Fibroblast of pulmonary artery (primary cell): ENCODE data around the gene MXRA8.

Experiments
- DNase-seq: peaks from one replicate; pipeline ENCODE4 v3.0.0-alpha.2; 2010; ENCODE audit warnings: low read depth
- H3K4me3 ChIP-seq: replicated peaks from 2 replicates; pipeline ENCODE4 v1.5.1; 2011; ENCODE audit warnings: low read depth, mild to moderate bottlenecking, control low read depth, low read length, moderate library complexity
- CTCF ChIP-seq: IDR thresholded peaks from 2 replicates; pipeline ENCODE4 v1.5.1; 2011; ENCODE audit warnings: mild to moderate bottlenecking, control low read depth, low read length, inconsistent platforms; ENCODE audit errors: missing control alignments

Gene MXRA8

GRCh38 chr1:1313500-1314236 is 44.7 kb downstream of the MXRA8 start:
- no peak overlapping the region for H3K4me3 ChIP-seq

GRCh38 chr1:1312450-1313314 is 45.7 kb downstream of the MXRA8 start:
- no peak for DNase-seq
- TF ChIP-seq CTCF, result no peak
- H3K4me3 ChIP-seq, result no peak overlapping the region

More at GRCh38 chr1:1313500-1314236, 44.7 kb downstream of the MXRA8 start:
- TF ChIP-seq CTCF, result no peak
- no peak for DNase-seq

DNA sequence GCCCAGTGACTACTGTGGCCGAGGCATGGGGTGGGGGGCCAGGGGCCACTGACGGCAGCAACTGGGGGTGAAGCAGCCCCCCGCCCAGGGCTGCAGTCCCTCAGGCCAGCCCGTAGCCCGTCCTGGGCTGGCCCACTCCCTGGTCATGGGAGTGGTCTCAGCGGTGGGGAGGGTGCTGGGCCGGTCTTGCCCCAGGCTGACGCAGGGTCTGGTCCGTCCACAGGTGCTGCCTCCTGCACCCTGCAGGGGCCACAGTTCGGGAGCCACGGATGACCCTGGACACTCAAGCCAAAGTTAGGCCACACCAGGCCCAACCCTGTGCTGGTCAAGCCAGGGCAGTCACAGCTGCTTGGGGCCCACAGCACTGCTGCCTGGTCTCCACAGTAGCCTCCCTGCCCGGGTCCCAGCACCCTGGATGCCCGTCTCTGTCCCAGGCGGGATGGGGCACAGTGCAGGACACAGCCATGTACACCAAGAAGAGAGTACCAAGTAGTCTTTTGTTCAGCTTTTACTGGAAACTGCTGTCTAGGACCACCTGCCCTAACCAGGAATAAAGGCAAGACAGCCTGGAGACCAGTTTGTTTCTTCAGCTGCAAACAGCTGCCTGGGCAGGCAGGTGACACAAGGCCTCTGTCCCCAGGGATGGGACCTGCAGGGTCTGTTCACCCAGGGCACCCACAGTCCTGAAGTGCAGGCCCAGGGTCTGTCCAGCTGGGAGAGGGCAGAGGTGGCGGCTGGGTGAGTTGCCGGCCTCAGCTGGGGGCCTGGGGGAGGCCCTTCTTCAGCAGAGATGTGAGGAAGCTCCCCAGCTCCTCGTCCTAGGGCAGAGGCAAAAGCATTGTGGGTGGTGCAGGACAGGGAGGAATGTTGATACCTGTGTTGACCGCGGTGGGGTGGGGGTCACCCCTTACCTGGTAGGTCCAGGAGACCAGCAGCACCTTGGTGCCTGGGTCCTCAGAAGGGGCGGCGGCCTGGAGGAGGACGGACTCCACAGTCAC is 46.9 kb downstream of the MXRA8 start:
- H3K4me3 ChIP-seq, result no peak overlapping the region
- no peak for DNase-seq
- no peak for TF ChIP-seq CTCF

DNA sequence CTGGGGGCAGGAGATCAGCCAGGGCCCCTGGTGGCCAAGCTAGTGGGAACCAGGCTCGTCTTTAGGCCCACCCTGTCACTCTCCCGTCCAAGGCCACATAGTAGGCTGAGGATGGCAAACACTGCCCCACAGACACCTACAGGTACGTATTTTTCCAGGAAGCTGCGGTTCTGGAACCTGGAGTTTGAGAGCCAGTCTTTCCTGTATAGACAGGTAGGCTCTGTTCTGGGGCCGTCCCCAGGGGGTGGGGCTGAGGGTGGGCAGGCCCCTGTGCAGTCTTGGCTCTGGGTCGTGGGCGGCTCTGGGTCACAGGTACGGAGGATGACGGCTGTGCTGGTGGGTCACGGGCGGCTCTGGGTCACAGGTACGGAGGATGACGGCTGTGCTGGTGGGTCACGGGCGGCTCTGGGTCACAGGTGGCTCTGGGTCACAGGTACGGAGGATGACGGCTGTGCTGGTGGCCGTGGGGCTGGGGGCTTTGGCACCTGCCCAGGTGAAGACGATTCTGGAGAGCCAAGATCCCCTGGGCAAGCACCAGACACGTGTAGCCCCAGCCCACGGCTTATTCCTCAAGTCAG is 47.8 kb downstream of the MXRA8 start:
- no peak for DNase-seq
- no peak overlapping the region for H3K4me3 ChIP-seq
- no peak for TF ChIP-seq CTCF

GRCh38 chr1:1310109-1310385 is 48.3 kb downstream of the MXRA8 start:
- no peak for DNase-seq
- no peak overlapping the region for H3K4me3 ChIP-seq
- TF ChIP-seq CTCF, result no peak
